Measurements from ENCODE around the gene XYLT2.
"Not testable (repeated sequence)": the region's sequence is repeated elsewhere in the genome, so short reads cannot be mapped to it uniquely, and the experiment has no call there.

The XYLT2 gene

GRCh38 chr17:50389534-50389933 lies 43.6 kb downstream of the XYLT2 start:
- CTCF ChIA-PET = no interaction called here

GRCh38 chr17:50392621-50393020 lies 46.7 kb downstream of the XYLT2 start:
- CTCF ChIA-PET = interaction anchor here (1.0 kb wide), 1 partner anchor 12 kb away, joined by 3 read pairs; no protein-coding TSS in a partner anchor
- DNase-seq = no peak
- Mint-ChIP-seq H3K36me3 (peaks cover 56% of the 10 kb centered on the region), H3K27me3 (no peaks in the 10 kb centered on the region), H3K4me1 (peaks cover 29% of the 10 kb centered on the region), H3K4me3 (no peak overlapping the region), H3K9me3 (no peaks in the 10 kb centered on the region), H3K27ac (no peak overlapping the region)

More at GRCh38 chr17:50389534-50389933, 43.6 kb downstream of the XYLT2 start:
- H3K27ac Mint-ChIP-seq = no peak overlapping the region
- DNase-seq = no peak
- no peaks in the 10 kb centered on the region for H3K27me3 Mint-ChIP-seq
- no peak overlapping the region for H3K4me3 Mint-ChIP-seq
- H3K9me3 Mint-ChIP-seq = no peaks in the 10 kb centered on the region
- H3K4me1 Mint-ChIP-seq = peaks cover 9% of the 10 kb centered on the region
- peaks cover 61% of the 10 kb centered on the region for H3K36me3 Mint-ChIP-seq

- Mint-ChIP-seq H3K36me3 (peaks cover 45% of the 10 kb centered on the region), H3K4me3 (no peak overlapping the region), H3K27me3 (no peaks in the 10 kb centered on the region), H3K27ac (no peak overlapping the region), H3K9me3 (no peaks in the 10 kb centered on the region), H3K4me1 (peaks cover 32% of the 10 kb centered on the region)
- no peak for DNase-seq
- CTCF ChIA-PET = no interaction called here
These were observed 47.8 kb downstream of the XYLT2 start for GRCh38 chr17:50393700-50394099.

- peak overlapping the region; percentile 93 for H3K4me3 Mint-ChIP-seq
- no peaks in the 10 kb centered on the region for H3K27me3 Mint-ChIP-seq
- CTCF ChIA-PET = no interaction called here
- DNase-seq = no peak
- H3K9me3 Mint-ChIP-seq = no peaks in the 10 kb centered on the region
- H3K4me1 Mint-ChIP-seq = peaks cover 32% of the 10 kb centered on the region
- H3K36me3 Mint-ChIP-seq = peaks cover 40% of the 10 kb centered on the region
- peak overlapping the region; percentile 25 for H3K27ac Mint-ChIP-seq
These were observed 48.8 kb downstream of the XYLT2 start for GRCh38 chr17:50394711-50395110.

GRCh38 chr17:50396261-50397110 lies 50.6 kb downstream of the XYLT2 start:
- Mint-ChIP-seq H3K27me3 (no peaks in the 10 kb centered on the region), H3K36me3 (peaks cover 32% of the 10 kb centered on the region), H3K9me3 (no peaks in the 10 kb centered on the region), H3K4me1 (peaks cover 32% of the 10 kb centered on the region), H3K4me3 (peak overlapping the region; percentile 93), H3K27ac (peak overlapping the region; percentile 94)
- CTCF ChIA-PET = interaction anchor here (0.5 to 3.7 kb wide), 24 partner anchors 8 to 785 kb away, joined by 3 to 32 read pairs (median 6); partner anchors contain the start of genes ACSF2, EME1, MRPL27 and XYLT2
- DNase-seq = peak; percentile 32

- Mint-ChIP-seq H3K36me3 (peaks cover 26% of the 10 kb centered on the region), H3K27ac (peak within 1 kb of the TSS; percentile 94), H3K4me1 (peaks cover 32% of the 10 kb centered on the region), H3K27me3 (no peaks in the 10 kb centered on the region), H3K9me3 (no peaks in the 10 kb centered on the region), H3K4me3 (peak within 1 kb of the TSS; percentile 93)
- CTCF ChIA-PET = interaction anchor here (0.5 to 3.7 kb wide), 31 partner anchors 9 to 786 kb away, joined by 3 to 32 read pairs (median 5); partner anchors contain the start of genes ACSF2, EME1, MRPL27 and RSAD1
- DNase-seq = peak; percentile 94
These were observed 51.4 kb downstream of the XYLT2 start, which contains the start of gene LRRC59 for GRCh38 chr17:50397111-50397918. LRRC59 (minus strand) TSS chr17:50397523; CDS start chr17:50397317, 206 bp downstream.

GRCh38 chr17:50397919-50398285 lies 52.0 kb downstream of the XYLT2 start:
- H3K36me3 Mint-ChIP-seq = peaks cover 22% of the 10 kb centered on the region
- H3K27me3 Mint-ChIP-seq = no peaks in the 10 kb centered on the region
- no peaks in the 10 kb centered on the region for H3K9me3 Mint-ChIP-seq
- CTCF ChIA-PET = interaction anchor here (0.9 to 3.7 kb wide), 25 partner anchors 9 to 123 kb away, joined by 3 to 32 read pairs (median 6); partner anchors contain the start of genes ACSF2, EME1, MRPL27 and RSAD1
- DNase-seq = no peak
- H3K4me1 Mint-ChIP-seq = peaks cover 32% of the 10 kb centered on the region
- H3K4me3 Mint-ChIP-seq = peak overlapping the region; percentile 93
- peak overlapping the region; percentile 94 for H3K27ac Mint-ChIP-seq

GRCh38 chr17:50398672-50399071 lies 52.7 kb downstream of the XYLT2 start:
- CTCF ChIA-PET = interaction anchor here (1.3 to 3.7 kb wide), 5 partner anchors 17 to 81 kb away, joined by 3 to 32 read pairs (median 10); partner anchors contain the start of genes EME1, MRPL27 and RSAD1
- H3K27ac Mint-ChIP-seq, H3K27me3 Mint-ChIP-seq: not testable (repeated sequence)

GRCh38 chr17:50399591-50399990 lies 53.7 kb downstream of the XYLT2 start:
- H3K9me3 Mint-ChIP-seq, DNase-seq, H3K27me3 Mint-ChIP-seq, H3K27ac Mint-ChIP-seq, H3K36me3 Mint-ChIP-seq, CTCF ChIA-PET, H3K4me3 Mint-ChIP-seq: not testable (repeated sequence)
- H3K4me1 Mint-ChIP-seq = peaks cover 23% of the 10 kb centered on the region

More at GRCh38 chr17:50398672-50399071, 52.7 kb downstream of the XYLT2 start:
- peaks cover 15% of the 10 kb centered on the region for H3K36me3 Mint-ChIP-seq
- H3K4me3 Mint-ChIP-seq, DNase-seq, H3K9me3 Mint-ChIP-seq: not testable (repeated sequence)
- H3K4me1 Mint-ChIP-seq = peaks cover 27% of the 10 kb centered on the region

GRCh38 chr17:50405351-50405750 lies 59.4 kb downstream of the XYLT2 start:
- CTCF ChIA-PET, H3K4me3 Mint-ChIP-seq, H3K9me3 Mint-ChIP-seq, DNase-seq, H3K36me3 Mint-ChIP-seq, H3K4me1 Mint-ChIP-seq, H3K27ac Mint-ChIP-seq: not testable (repeated sequence)
- peaks cover 40% of the 10 kb centered on the region for H3K27me3 Mint-ChIP-seq

GRCh38 chr17:50406578-50406977 lies 60.7 kb downstream of the XYLT2 start:
- H3K4me1 Mint-ChIP-seq = no peaks in the 10 kb centered on the region
- no peaks in the 10 kb centered on the region for H3K9me3 Mint-ChIP-seq
- DNase-seq = no peak
- CTCF ChIA-PET = interaction anchor here (2.8 kb wide), 1 partner anchor 10 kb away, joined by 13 read pairs; the partner anchor contains the start of gene LRRC59
- H3K27me3 Mint-ChIP-seq = peaks cover 46% of the 10 kb centered on the region
- H3K4me3 Mint-ChIP-seq = no peak overlapping the region
- no peaks in the 10 kb centered on the region for H3K36me3 Mint-ChIP-seq
- no peak overlapping the region for H3K27ac Mint-ChIP-seq

GRCh38 chr17:50407921-50408320 lies 62.0 kb downstream of the XYLT2 start:
- Mint-ChIP-seq H3K27ac (no peak overlapping the region), H3K9me3 (no peaks in the 10 kb centered on the region), H3K4me3 (no peak overlapping the region), H3K4me1 (no peaks in the 10 kb centered on the region), H3K27me3 (peaks cover 53% of the 10 kb centered on the region), H3K36me3 (no peaks in the 10 kb centered on the region)
- CTCF ChIA-PET = interaction anchor here (2.8 kb wide), 1 partner anchor 11 kb away, joined by 13 read pairs; the partner anchor contains the start of gene LRRC59
- DNase-seq = no peak

Data from activated naive CD4-positive, alpha-beta T cell treated with anti-CD3 and anti-CD28 coated beads, Interleukin-2, amount 10 ng/mL, durations not matched to agents 7 days and 5 days (primary cell).